ENCODE measurements around the gene SMYD3. TPM values are rescaled to one million over a fixed set of nuclear protein-coding genes. Genes with fewer than 3 reads are reported as not detected.

Gene SMYD3
- total RNA-seq, 1 donor: 171 TPM

DNA sequence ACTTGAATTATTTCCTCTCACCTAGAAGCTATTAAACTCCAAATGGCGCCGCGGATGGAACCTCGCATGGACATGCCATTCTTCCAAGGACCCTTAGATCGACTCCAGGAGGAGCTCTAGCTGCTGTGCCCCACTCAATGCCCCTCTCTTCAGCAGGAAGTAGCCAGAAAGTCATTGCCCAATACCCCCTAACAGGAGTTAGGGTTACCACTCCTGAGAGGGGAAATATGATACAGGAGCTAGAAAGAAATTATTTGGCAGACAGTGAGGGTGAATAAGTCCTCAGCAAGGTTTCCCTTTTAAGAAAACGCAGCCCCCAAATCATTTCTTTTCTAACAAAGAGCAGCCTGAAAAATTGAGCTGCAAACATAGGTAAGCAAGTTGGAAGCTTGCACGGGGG lies 30.4 kb upstream of the SMYD3 start:
- TF ChIP-seq, protein P1, sequence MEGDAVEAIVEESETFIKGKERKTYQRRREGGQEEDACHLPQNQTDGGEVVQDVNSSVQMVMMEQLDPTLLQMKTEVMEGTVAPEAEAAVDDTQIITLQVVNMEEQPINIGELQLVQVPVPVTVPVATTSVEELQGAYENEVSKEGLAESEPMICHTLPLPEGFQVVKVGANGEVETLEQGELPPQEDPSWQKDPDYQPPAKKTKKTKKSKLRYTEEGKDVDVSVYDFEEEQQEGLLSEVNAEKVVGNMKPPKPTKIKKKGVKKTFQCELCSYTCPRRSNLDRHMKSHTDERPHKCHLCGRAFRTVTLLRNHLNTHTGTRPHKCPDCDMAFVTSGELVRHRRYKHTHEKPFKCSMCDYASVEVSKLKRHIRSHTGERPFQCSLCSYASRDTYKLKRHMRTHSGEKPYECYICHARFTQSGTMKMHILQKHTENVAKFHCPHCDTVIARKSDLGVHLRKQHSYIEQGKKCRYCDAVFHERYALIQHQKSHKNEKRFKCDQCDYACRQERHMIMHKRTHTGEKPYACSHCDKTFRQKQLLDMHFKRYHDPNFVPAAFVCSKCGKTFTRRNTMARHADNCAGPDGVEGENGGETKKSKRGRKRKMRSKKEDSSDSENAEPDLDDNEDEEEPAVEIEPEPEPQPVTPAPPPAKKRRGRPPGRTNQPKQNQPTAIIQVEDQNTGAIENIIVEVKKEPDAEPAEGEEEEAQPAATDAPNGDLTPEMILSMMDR (IDR thresholded peaks at IDR 0.05; ENCODE audit: extremely low read depth, low read depth, low read length): no peak
- Histone ChIP-seq H3K79me2 (ENCODE audit: insufficient read depth, low read length) (no peaks in the 10 kb centered on the region), H3K27ac (ENCODE audit: low read depth, low read length) (no peak overlapping the region), H2AFZ (ENCODE audit: low read length) (no peak overlapping the region), H3K9me3 (ENCODE audit: low read depth, low read length) (no peaks in the 10 kb centered on the region), H4K20me1 (ENCODE audit: insufficient read depth, low read length) (no peaks in the 10 kb centered on the region), H3K4me1 (ENCODE audit: insufficient read depth, low read length) (no peaks in the 10 kb centered on the region), H3K36me3 (ENCODE audit: insufficient read depth, low read length) (peaks cover 16% of the 10 kb centered on the region), H3K27me3 (ENCODE audit: insufficient read depth, low read length) (peaks cover 9% of the 10 kb centered on the region), H3K4me2 (ENCODE audit: insufficient read depth, low read length) (no peak overlapping the region), H3K4me3 (ENCODE audit: insufficient read depth, low read length) (no peak overlapping the region)
- DNase-seq (ENCODE audit: insufficient read length, low spot score, missing footprints): no peak

DNA sequence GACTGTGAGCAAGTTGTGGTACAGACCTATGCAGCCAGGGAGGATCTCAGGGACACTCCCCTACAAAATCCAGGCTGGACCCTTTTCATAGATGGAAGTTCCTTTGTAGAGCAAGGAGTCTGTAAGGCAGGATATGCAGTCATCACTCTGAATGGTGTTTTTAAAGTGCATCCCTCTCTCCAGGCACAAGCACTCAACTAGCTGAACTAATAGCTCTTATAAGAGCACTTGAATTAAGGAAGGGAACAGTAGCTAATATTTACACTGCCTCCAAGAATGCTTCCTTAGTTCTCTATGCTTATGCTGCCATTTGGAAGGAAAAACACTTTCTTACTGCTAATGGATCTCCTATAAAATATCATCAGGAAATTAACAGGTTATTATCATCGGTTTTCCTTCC lies 27.0 kb upstream of the SMYD3 start:
- peaks cover 4% of the 10 kb centered on the region for H3K9me3 ChIP-seq (ENCODE audit: low read depth, low read length)
- no peak overlapping the region for H3K4me2 ChIP-seq (ENCODE audit: insufficient read depth, low read length)
- no peak overlapping the region for H2AFZ ChIP-seq (ENCODE audit: low read length)
- no peak for DNase-seq (ENCODE audit: insufficient read length, low spot score, missing footprints)
- H3K4me1 ChIP-seq (ENCODE audit: insufficient read depth, low read length): no peaks in the 10 kb centered on the region
- no peak overlapping the region for H3K27ac ChIP-seq (ENCODE audit: low read depth, low read length)
- no peaks in the 10 kb centered on the region for H3K79me2 ChIP-seq (ENCODE audit: insufficient read depth, low read length)
- TF ChIP-seq, protein P1 (IDR thresholded peaks at IDR 0.05; ENCODE audit: extremely low read depth, low read depth, low read length): no peak
- H3K36me3 ChIP-seq (ENCODE audit: insufficient read depth, low read length): no peaks in the 10 kb centered on the region
- no peak overlapping the region for H3K4me3 ChIP-seq (ENCODE audit: insufficient read depth, low read length)
- H4K20me1 ChIP-seq (ENCODE audit: insufficient read depth, low read length): no peaks in the 10 kb centered on the region
- H3K27me3 ChIP-seq (ENCODE audit: insufficient read depth, low read length): peaks cover 9% of the 10 kb centered on the region

DNA sequence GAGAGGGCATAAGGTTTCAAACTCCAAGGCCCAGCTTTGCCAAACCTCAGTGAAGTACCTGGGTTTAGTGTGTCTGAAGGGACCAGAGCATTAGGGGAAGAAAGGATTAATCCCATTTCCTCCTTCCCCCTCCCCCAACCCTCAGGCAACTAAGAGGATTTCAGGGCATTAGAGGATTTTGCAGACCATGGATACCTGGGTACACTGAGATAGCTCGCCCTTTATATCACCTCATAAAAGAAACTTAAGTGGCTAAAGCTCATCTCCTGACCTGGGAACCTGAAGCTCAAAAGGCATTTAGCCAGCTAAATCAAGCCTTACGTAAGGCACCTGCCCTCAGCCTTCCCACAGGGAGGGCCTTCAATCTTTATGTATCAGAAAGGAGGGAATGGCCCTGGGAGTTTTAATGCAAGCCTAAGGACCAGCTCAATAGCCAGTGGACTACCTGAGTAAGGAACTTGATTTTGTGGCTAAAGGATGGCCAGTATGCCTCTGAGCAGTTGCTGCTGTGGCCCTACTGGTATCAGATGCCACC lies 26.4 kb upstream of the SMYD3 start:
- H4K20me1 ChIP-seq (ENCODE audit: insufficient read depth, low read length): no peaks in the 10 kb centered on the region
- H2AFZ ChIP-seq (ENCODE audit: low read length): no peak overlapping the region
- H3K79me2 ChIP-seq (ENCODE audit: insufficient read depth, low read length): no peaks in the 10 kb centered on the region
- no peaks in the 10 kb centered on the region for H3K36me3 ChIP-seq (ENCODE audit: insufficient read depth, low read length)
- TF ChIP-seq, protein P1 (IDR thresholded peaks at IDR 0.05; ENCODE audit: extremely low read depth, low read depth, low read length): no peak
- peaks cover 4% of the 10 kb centered on the region for H3K9me3 ChIP-seq (ENCODE audit: low read depth, low read length)
- H3K4me3 ChIP-seq (ENCODE audit: insufficient read depth, low read length): no peak overlapping the region
- peaks cover 9% of the 10 kb centered on the region for H3K27me3 ChIP-seq (ENCODE audit: insufficient read depth, low read length)
- DNase-seq (ENCODE audit: insufficient read length, low spot score, missing footprints): no peak
- H3K4me2 ChIP-seq (ENCODE audit: insufficient read depth, low read length): no peak overlapping the region
- no peak overlapping the region for H3K27ac ChIP-seq (ENCODE audit: low read depth, low read length)
- H3K4me1 ChIP-seq (ENCODE audit: insufficient read depth, low read length): no peaks in the 10 kb centered on the region

DNA sequence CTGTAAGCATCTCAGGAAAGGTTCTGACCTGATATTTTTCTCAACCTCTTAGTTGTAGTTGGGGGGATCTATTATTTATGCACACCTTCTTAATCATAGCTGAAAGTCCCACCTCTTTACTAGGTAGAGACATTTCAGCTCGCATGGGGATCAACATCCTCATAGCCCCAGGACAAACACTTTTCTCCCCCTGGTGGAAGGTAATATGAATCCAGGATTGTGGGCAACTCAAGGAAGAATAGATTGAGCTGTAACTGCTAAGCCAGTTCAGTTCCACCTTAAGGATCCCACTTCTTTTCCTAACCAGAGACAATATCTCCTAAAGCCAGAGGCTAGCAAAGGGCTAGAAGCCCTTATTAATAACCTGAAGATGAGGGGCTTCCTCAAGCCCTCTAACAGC lies 25.4 kb upstream of the SMYD3 start:
- Histone ChIP-seq H3K27me3 (ENCODE audit: insufficient read depth, low read length) (peaks cover 9% of the 10 kb centered on the region), H3K4me2 (ENCODE audit: insufficient read depth, low read length) (no peak overlapping the region), H3K4me3 (ENCODE audit: insufficient read depth, low read length) (no peak overlapping the region), H3K4me1 (ENCODE audit: insufficient read depth, low read length) (no peaks in the 10 kb centered on the region), H3K36me3 (ENCODE audit: insufficient read depth, low read length) (no peaks in the 10 kb centered on the region), H3K9me3 (ENCODE audit: low read depth, low read length) (peaks cover 4% of the 10 kb centered on the region), H3K79me2 (ENCODE audit: insufficient read depth, low read length) (no peaks in the 10 kb centered on the region), H4K20me1 (ENCODE audit: insufficient read depth, low read length) (no peaks in the 10 kb centered on the region), H3K27ac (ENCODE audit: low read depth, low read length) (no peak overlapping the region), H2AFZ (ENCODE audit: low read length) (no peak overlapping the region)
- no peak for DNase-seq (ENCODE audit: insufficient read length, low spot score, missing footprints)
- TF ChIP-seq, protein P1 (IDR thresholded peaks at IDR 0.05; ENCODE audit: extremely low read depth, low read depth, low read length): peak; percentile 32
